SH-SY5Y (cell line): Measurements from ENCODE around the gene KRT17.

Experiments used
- GATA2 ChIP-seq: IDR thresholded peaks from 2 replicates; pipeline ENCODE4 v1.6.1; 2011; ENCODE audit warnings: mild to moderate bottlenecking, low read depth, low read length
- GATA3 ChIP-seq: IDR thresholded peaks from 2 replicates; pipeline ENCODE4 v1.6.1; 2011; ENCODE audit warnings: low read depth, mild to moderate bottlenecking, low read length, moderate library complexity

DNA sequence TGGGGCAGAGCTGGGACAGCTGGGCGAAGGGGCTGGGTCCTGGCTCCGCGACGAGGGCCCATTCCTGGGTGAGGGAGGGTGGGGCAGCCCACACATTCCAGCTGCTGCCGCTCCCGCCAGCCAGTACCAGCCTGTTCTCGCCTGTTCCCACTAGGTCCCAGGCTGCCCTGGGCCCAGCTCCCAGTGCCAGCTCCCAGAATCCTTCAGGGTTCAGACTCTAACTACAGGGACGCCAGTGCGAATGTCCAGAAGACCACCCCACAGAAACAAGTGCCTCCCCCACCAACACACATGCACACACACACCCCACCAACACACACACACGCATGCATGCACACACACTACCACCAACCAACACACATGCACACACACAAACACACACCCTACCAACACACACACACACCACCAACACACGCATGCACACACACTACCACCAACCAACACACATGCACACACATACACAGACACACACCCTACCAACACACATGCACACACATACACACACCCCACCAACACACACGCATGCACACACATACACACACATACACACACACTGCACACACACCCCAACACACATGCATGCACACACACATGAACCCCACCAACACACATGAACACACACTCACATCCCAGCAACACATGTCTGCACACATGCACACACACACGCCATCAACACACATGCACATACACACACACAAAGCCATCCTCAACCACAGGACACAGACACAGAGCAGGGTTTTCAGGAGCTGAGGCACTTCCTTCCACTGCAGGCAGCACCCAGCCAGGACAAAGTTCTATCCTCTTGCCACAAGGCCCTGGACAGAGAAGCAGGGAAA lies 27.5 kb upstream of the KRT17 start:
- TF ChIP-seq GATA3, result no peak
- TF ChIP-seq GATA2, result no peak
